ENCODE data around the gene DNAJB13. TPM values are rescaled to one million over a fixed set of nuclear protein-coding genes. Genes with fewer than 3 reads are reported as not detected.

The DNAJB13 gene
- total and polyA plus RNA-seq, 2 of the 4 experiments (the other 2 are of a cell fraction): 0.18 to 0.48 TPM

DNA sequence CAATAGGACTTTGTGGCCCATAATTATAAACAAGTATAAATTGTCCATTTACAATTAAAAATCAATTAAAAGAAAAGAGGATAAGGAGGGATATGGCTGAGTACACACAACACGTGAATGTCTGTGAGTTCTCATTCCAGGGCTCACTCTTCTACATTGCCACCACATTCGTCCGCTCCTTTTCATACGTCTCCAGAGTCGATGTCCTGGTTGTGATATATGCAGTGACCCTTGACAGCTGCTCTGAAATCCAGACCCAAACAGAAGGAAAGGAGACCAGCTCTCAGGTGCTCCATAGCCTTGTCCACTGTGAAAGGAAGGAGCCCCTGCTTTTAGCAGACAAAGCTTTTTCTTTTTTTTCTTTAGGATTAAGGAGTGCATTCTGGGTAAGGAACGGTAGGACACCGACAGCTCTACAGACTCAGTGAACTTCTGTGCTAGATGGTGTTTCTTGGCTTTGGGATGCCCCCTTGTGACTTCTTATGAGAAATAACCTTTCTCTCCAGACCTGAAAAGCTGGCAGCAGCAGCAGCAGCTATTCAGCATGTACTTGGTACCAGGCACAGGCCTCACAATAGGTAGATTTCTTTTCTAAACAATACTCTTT lies 19.7 kb upstream of the DNAJB13 start:
- Histone ChIP-seq H3K9ac (ENCODE audit: low read depth, low read length) (no peak overlapping the region), H3K79me1 (ENCODE audit: low read depth in 1 of 2, low read length in 2 of 2) (no peaks in the 10 kb centered on the region), H2AFZ (replicated peaks; ENCODE audit: low read length, poor library complexity) (peak overlapping the region; percentile 34), H3K4me1 (ENCODE audit: control insufficient read depth, insufficient read depth, low read length) (no peaks in the 10 kb centered on the region), H2AK5ac (ENCODE audit: low read depth, low read length) (no peak overlapping the region), H3K9me3 (ENCODE audit: control insufficient read depth, insufficient read depth, low read length) (no peaks in the 10 kb centered on the region), H4K8ac (ENCODE audit: low read depth in 2 of 2, low read length in 2 of 2) (peak overlapping the region in 1 of 2 experiments; percentile 19; a peak in 1 of 4 replicates), H3K4ac (ENCODE audit: low read depth, low read length) (no peak overlapping the region), H3K4me3 (ENCODE audit: insufficient read depth, low read depth, low read length) (no peak overlapping the region), H3K4me2 (ENCODE audit: low read depth, low read length) (no peak overlapping the region), H2BK20ac (ENCODE audit: low read depth, low read length) (no peak overlapping the region), H2AK9ac (replicated peaks; ENCODE audit: low read depth, low read length, poor library complexity) (no peak overlapping the region), H3K9me1 (ENCODE audit: insufficient read depth, low read length) (no peaks in the 10 kb centered on the region), H3K23ac (ENCODE audit: low read depth, low read length) (no peak overlapping the region), H3K18ac (ENCODE audit: low read depth, low read length) (no peak overlapping the region), H2BK120ac (ENCODE audit: low read depth, low read length) (no peak overlapping the region), H3K27ac (ENCODE audit: insufficient read depth, low read length) (no peak overlapping the region), H4K91ac (ENCODE audit: insufficient read depth, low read depth, low read length) (no peak overlapping the region), H3K36me3 (ENCODE audit: control insufficient read depth, insufficient read depth, low read length) (peaks cover 18% of the 10 kb centered on the region), H2BK5ac (ENCODE audit: low read depth, low read length, poor library complexity, severe bottlenecking) (no peak overlapping the region), H2BK15ac (ENCODE audit: low read depth, low read length) (no peak overlapping the region), H4K20me1 (ENCODE audit: insufficient read depth, low read length) (no peaks in the 10 kb centered on the region), H4K5ac (ENCODE audit: low read depth, low read length) (no peak overlapping the region), H3K56ac (ENCODE audit: extremely low read depth, insufficient read depth, low read length) (no peak overlapping the region), H3K14ac (replicated peaks; ENCODE audit: low read depth, low read length) (no peak overlapping the region), H3K27me3 (ENCODE audit: control insufficient read depth, insufficient read depth, low read length) (no peaks in the 10 kb centered on the region)
- in situ Hi-C loops (cut with MboI; ENCODE audit: low sequenced_read_pairs) (loop anchor here (10.0 kb wide), 1 partner anchor 306 kb away; no protein-coding TSS in a partner anchor), dilution Hi-C loops (cut with HindIII; ENCODE audit: low sequenced_read_pairs, unreplicated experiment) (no loop called here), intact Hi-C loops (cut with micrococcal nuclease) (loop anchor here (1.0 to 5.0 kb wide), 3 partner anchors 170 to 529 kb away; partner anchors contain the start of gene RAB6A)
- ChIA-PET POLR2A (ENCODE audit: unreplicated experiment) (no interaction called here), CTCF (interaction anchor here (0.6 to 1.7 kb wide), 5 partner anchors 9 to 305 kb away, joined by 3 to 9 read pairs (median 4); no protein-coding TSS in a partner anchor)
- peak; percentile 95 for ATAC-seq (ENCODE audit: low read depth)
- no TSS peak for BruUV-seq (replicated peaks)
- peak; percentile 84 for DNase-seq
- 20% methylated on average over 1 of the region's 7 CpGs; no CpG with 5 or more reads in 1 of the 2 experiments for WGBS, 2 experiments (ENCODE audit: extremely low coverage in 2 of 2, insufficient read length in 1 of 2)
- TF ChIP-seq SMC3 (IDR thresholded peaks at IDR 0.05; ENCODE audit: low read depth, low read length) (peak; percentile 66), RFX5 (IDR thresholded peaks at IDR 0.05; ENCODE audit: low read depth, low read length) (no peak), RCOR1 (IDR thresholded peaks at IDR 0.05; ENCODE audit: insufficient replicate concordance, low read length) (no peak), POLR2A (IDR thresholded peaks at IDR 0.05; ENCODE audit: low read depth, low read length) (no peak), FOS (IDR thresholded peaks at IDR 0.05; ENCODE audit: low read depth, low read length) (no peak), NFE2L2 (IDR thresholded peaks at IDR 0.05; ENCODE audit: low read depth, low read length) (no peak), BHLHE40 (IDR thresholded peaks at IDR 0.05; ENCODE audit: low read depth, low read length) (no peak), CEBPB (IDR thresholded peaks at IDR 0.05; ENCODE audit: low read depth, low read length) (no peak), MXI1 (IDR thresholded peaks at IDR 0.05; ENCODE audit: borderline replicate concordance, low read depth, low read length) (no peak), RAD21 (IDR thresholded peaks at IDR 0.05; ENCODE audit: low read length) (peak; percentile 81), CHD1 (IDR thresholded peaks at IDR 0.05; ENCODE audit: low read depth, low read length) (no peak), MAZ (IDR thresholded peaks at IDR 0.05; ENCODE audit: borderline replicate concordance, low read depth, low read length) (no peak)
- TF ChIP-seq, protein P1, sequence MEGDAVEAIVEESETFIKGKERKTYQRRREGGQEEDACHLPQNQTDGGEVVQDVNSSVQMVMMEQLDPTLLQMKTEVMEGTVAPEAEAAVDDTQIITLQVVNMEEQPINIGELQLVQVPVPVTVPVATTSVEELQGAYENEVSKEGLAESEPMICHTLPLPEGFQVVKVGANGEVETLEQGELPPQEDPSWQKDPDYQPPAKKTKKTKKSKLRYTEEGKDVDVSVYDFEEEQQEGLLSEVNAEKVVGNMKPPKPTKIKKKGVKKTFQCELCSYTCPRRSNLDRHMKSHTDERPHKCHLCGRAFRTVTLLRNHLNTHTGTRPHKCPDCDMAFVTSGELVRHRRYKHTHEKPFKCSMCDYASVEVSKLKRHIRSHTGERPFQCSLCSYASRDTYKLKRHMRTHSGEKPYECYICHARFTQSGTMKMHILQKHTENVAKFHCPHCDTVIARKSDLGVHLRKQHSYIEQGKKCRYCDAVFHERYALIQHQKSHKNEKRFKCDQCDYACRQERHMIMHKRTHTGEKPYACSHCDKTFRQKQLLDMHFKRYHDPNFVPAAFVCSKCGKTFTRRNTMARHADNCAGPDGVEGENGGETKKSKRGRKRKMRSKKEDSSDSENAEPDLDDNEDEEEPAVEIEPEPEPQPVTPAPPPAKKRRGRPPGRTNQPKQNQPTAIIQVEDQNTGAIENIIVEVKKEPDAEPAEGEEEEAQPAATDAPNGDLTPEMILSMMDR (conservative IDR thresholded peaks at IDR 0.05; ENCODE audit: low read depth, low read length): peak; percentile 64
- TF ChIP-seq, protein P2, sequence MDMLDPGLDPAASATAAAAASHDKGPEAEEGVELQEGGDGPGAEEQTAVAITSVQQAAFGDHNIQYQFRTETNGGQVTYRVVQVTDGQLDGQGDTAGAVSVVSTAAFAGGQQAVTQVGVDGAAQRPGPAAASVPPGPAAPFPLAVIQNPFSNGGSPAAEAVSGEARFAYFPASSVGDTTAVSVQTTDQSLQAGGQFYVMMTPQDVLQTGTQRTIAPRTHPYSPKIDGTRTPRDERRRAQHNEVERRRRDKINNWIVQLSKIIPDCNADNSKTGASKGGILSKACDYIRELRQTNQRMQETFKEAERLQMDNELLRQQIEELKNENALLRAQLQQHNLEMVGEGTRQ (IDR thresholded peaks at IDR 0.05; ENCODE audit: low read depth, low read length): no peak
- TF ChIP-seq, protein P3, sequence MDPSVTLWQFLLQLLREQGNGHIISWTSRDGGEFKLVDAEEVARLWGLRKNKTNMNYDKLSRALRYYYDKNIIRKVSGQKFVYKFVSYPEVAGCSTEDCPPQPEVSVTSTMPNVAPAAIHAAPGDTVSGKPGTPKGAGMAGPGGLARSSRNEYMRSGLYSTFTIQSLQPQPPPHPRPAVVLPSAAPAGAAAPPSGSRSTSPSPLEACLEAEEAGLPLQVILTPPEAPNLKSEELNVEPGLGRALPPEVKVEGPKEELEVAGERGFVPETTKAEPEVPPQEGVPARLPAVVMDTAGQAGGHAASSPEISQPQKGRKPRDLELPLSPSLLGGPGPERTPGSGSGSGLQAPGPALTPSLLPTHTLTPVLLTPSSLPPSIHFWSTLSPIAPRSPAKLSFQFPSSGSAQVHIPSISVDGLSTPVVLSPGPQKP (IDR thresholded peaks at IDR 0.05; ENCODE audit: borderline replicate concordance, low read depth, low read length): no peak

Data from IMR-90 (cell line).